GM12878 (cell line): ENCODE results near the gene GFRA1. TPM values are rescaled to one million over a fixed set of nuclear protein-coding genes. Genes with fewer than 3 reads are reported as not detected.

Experiments
- ATAC-seq: fragments of 200-7000 bp; cut with Tn5 transposase; 3 replicates; pipeline ENCODE4 v1.9.1; 2020; ENCODE audit warnings: mild to moderate bottlenecking, moderate library complexity
- BruUV-seq: library from RNA; stranded (reverse); fragments of 400-500 nt; replicated peaks from 2 replicates; lab custom pipeline; 2021; lab: Mats Ljungman, UMichigan
- CTCF ChIA-PET: fragments of 300-600 bp; sonication (Branson Sonifier 250); formaldehyde crosslinking; extraction: SDS; loops from one replicate; lab custom pipeline; 2021; ENCODE audit warnings: inconsistent platforms; lab: Yijun Ruan, JAX
- POLR2A ChIA-PET: fragments of 350-600 bp; formaldehyde crosslinking; extraction: SDS; loops from one replicate; lab custom pipeline; 2021; ENCODE audit warnings: inconsistent platforms; lab: Charles Lee
- RAD21 ChIA-PET: fragments of 300-600 bp; sonication (Branson Sonifier 250); formaldehyde crosslinking; loops from one replicate; lab custom pipeline; 2023; ENCODE audit warnings: antibody characterized with exemption; ENCODE audit not compliant: unreplicated experiment; lab: Charles Lee
- SMC1A ChIA-PET: fragments of 300-600 bp; sonication (Branson Sonifier 250); formaldehyde crosslinking; loops from one replicate; lab custom pipeline; 2023; ENCODE audit not compliant: unreplicated experiment, uncharacterized antibody; lab: Charles Lee
- DNase-seq: peaks from one replicate; pipeline ENCODE4 v3.0.0-alpha.2; 2011; ENCODE audit warnings: low read depth, low spot score
- FAIRE-seq: peaks from 3 replicates; lab custom pipeline; 2011; peaks lifted over from hg19 to GRCh38; lab: Jason Lieb, UNC
- H2AFZ ChIP-seq: 2 replicates; pipeline ENCODE4 v1.6.0; 2011; ENCODE audit warnings: low read depth, low read length, control low read depth; ENCODE audit not compliant: control insufficient read depth
- H3K27ac ChIP-seq: 2 replicates; pipeline ENCODE4 v1.5.1; 2011; ENCODE audit warnings: control low read depth; ENCODE audit not compliant: control insufficient read depth, insufficient read depth
- H3K27me3 ChIP-seq, 2 experiments: replicated peaks in 1 of 2; 2 replicates each; pipeline versions ENCODE4 v1.6.0 to v1.6.1; 2011; ENCODE audit warnings: low read length in 1 of 2; ENCODE audit not compliant: control insufficient read depth in 2 of 2, insufficient read depth in 2 of 2
- H3K36me3 ChIP-seq, 2 experiments: 2 replicates each; pipeline ENCODE4 v1.5.1; 2011; ENCODE audit warnings: low read length in 1 of 2; ENCODE audit not compliant: control insufficient read depth in 2 of 2, insufficient read depth in 2 of 2
- H3K4me1 ChIP-seq: 2 replicates; pipeline ENCODE4 v1.6.1; 2011; ENCODE audit warnings: mild to moderate bottlenecking, low read length, moderate library complexity, mixed read lengths; ENCODE audit not compliant: control insufficient read depth, insufficient read depth
- H3K4me2 ChIP-seq: 2 replicates; pipeline ENCODE4 v1.6.0; 2011; ENCODE audit warnings: control low read depth; ENCODE audit not compliant: control insufficient read depth, insufficient read depth
- H3K4me3 ChIP-seq: fragments of 200-600 bp; sonication (generic); 2 replicates; pipeline ENCODE4 v1.5.1; 2016
- H3K79me2 ChIP-seq: 2 replicates; pipeline ENCODE4 v1.6.0; 2011; ENCODE audit warnings: low read length; ENCODE audit not compliant: control insufficient read depth, insufficient read depth
- H3K9ac ChIP-seq: 2 replicates; pipeline ENCODE4 v1.8.0; 2011; ENCODE audit warnings: low read length, control low read depth, mixed read lengths; ENCODE audit not compliant: control insufficient read depth, insufficient read depth
- H3K9me3 ChIP-seq: replicated peaks from 3 replicates; pipeline ENCODE4 v1.5.1; 2011; ENCODE audit warnings: mild to moderate bottlenecking, low read length; ENCODE audit not compliant: control insufficient read depth, insufficient read depth
- H4K20me1 ChIP-seq: 2 replicates; pipeline ENCODE4 v1.6.0; 2011; ENCODE audit not compliant: control insufficient read depth, insufficient read depth
- CREB1 ChIP-seq: IDR thresholded peaks from 2 replicates; pipeline ENCODE4 v1.6.1; 2012; ENCODE audit warnings: low read depth, mild to moderate bottlenecking, inconsistent platforms
- EP300 ChIP-seq, 2 experiments: fragments of 150-350 bp in 1 of 2; IDR thresholded peaks; 2 replicates each; pipeline ENCODE4 v1.6.1; 2011 to 2012; ENCODE audit warnings: low read depth in 2 of 2, low read length in 2 of 2, borderline replicate concordance in 1 of 2, improper control_type of control experiment in 1 of 2, inconsistent platforms in 1 of 2; ENCODE audit not compliant: control insufficient read depth in 1 of 2
- GATAD2B ChIP-seq: fragments of 450-650 bp; conservative IDR thresholded peaks from 2 replicates; pipeline ENCODE4 v1.6.1; 2017; ENCODE audit warnings: low read depth, mild to moderate bottlenecking, moderate library complexity
- MXI1 ChIP-seq: fragments of 150-350 bp; IDR thresholded peaks from 2 replicates; pipeline ENCODE4 v1.6.1; 2011; ENCODE audit warnings: low read depth, mild to moderate bottlenecking, inconsistent platforms, low read length, improper control_type of control experiment
- SREBF1 ChIP-seq: IDR thresholded peaks from 2 replicates; pipeline ENCODE4 v1.6.1; 2012; ENCODE audit warnings: mild to moderate bottlenecking, low read length
- TCF12 ChIP-seq: IDR thresholded peaks from 2 replicates; pipeline ENCODE4 v1.6.1; 2011; ENCODE audit warnings: low read depth, mild to moderate bottlenecking, low read length
- USF2 ChIP-seq: IDR thresholded peaks from 2 replicates; pipeline ENCODE4 v1.6.1; 2011; ENCODE audit warnings: low read depth, low read length, improper control_type of control experiment, borderline replicate concordance
- ZNF687 ChIP-seq: fragments of 450-650 bp; IDR thresholded peaks from 2 replicates; pipeline ENCODE4 v1.6.1; 2017; ENCODE audit warnings: mild to moderate bottlenecking, moderate library complexity
- WGBS: methylation state at CpG from one replicate; pipeline ENCODE4 v1.1.6; 2016; ENCODE audit warnings: low lambda C conversion rate; ENCODE audit not compliant: insufficient replicate concordance, insufficient coverage; ENCODE audit errors: missing lambda C conversion rate; 5-methylcytosine and 5-hydroxymethylcytosine counted together
- in situ Hi-C: fragments of 300-500 bp; cut with MboI; formaldehyde crosslinking; loops from 9 replicates; pipeline ENCODE4 v1.14.3; 2018; ENCODE audit warnings: mixed read lengths
- intact Hi-C: fragments of 100-400 bp; cut with micrococcal nuclease; formaldehyde crosslinking; loops from one replicate; pipeline ENCODE4 v1.14.2; 2022; ENCODE audit not compliant: unreplicated experiment
- polyA plus RNA-seq, 11 experiments: library from polyadenylated mRNA; depleted of rRNA in 4 of 11; unstranded in 6 of 11; stranded (reverse) in 5 of 11; fragments of >200 nt; fragmentation: Nextera tagmentation in 4 of 11; fragmentation: Illumina TruSeq in 1 of 11; extraction: Ambion mirVana in 4 of 11; extraction: Trizol in 1 of 11; gene quantifications; 1 replicate in 1 of 11; 2 replicates in 10 of 11; pipeline versions ENCODE4 v1.2.1 to v1.2.3, GENCODE V29; 2011 to 2016; ENCODE audit warnings: inconsistent platforms in 2 of 11, missing spikeins in 2 of 11, low read depth in 1 of 11
- total RNA-seq, 4 experiments: library from RNA; depleted of rRNA in 3 of 4; stranded (reverse); fragments of >200 nt in 3 of 4; fragmentation: Illumina TruSeq in 1 of 4; extraction: Trizol in 1 of 4; gene quantifications; 2 replicates each; pipeline versions ENCODE4 v1.2.1 to v1.2.3, GENCODE V29; 2013 to 2021

Gene GFRA1
- total and polyA plus RNA-seq, 10 of the 15 experiments (the other 5 are each of a cell fraction or from before 2014, with no cell fraction given), result 0.05 to 0.19 TPM; not detected in 8

DNA sequence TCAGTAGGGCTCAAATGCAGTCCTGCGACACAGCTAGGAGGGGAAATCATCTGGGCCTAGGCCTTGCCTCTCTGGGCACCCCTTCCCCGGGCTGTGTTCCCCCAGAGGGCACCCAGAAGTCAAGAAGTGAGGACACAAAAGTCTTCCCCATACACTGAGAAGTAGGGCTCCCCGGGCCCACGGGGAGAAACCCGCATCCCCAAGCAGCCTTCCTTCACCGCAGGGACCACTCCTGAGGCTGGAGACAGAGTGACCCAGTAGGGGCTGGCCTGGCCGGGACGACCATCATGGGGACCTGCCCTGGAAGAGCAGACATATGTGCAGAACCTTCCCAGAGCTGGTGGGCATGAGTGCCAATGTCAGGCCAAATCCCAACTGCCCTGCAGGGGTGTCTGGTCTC is 163.5 kb downstream of the GFRA1 start (continued):
- TF ChIP-seq ZNF687, result no peak
- no peak for TF ChIP-seq GATAD2B
- no peak for TF ChIP-seq TCF12
- no peak for TF ChIP-seq USF2
- TF ChIP-seq SREBF1, result no peak
- TF ChIP-seq, all 136 proteins: peak for 0

DNA sequence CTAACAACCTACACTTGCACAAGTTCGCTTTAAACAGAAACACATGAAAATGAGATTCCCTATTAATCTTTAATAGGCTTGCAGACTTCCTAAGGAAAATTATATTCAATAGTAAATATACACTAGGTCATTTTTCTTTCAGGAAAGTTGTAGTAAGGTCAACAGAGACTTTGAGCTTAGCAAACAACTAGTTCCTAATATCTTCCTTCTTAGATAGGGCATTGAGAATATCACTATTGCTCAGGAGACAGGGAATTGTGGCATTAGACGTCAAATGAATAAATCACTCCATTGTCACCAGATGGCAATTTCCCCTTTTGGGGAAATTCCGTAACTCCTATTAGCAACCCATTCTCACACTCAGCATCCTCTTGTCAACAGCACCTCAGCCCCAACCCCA is 164.9 kb downstream of the GFRA1 start:
- H3K79me2 ChIP-seq, result no peaks in the 10 kb centered on the region
- no peak overlapping the region for H3K9ac ChIP-seq
- H2AFZ ChIP-seq, result no peak overlapping the region
- no TSS peak for BruUV-seq
- H3K4me3 ChIP-seq, result no peak overlapping the region
- H3K4me1 ChIP-seq, result no peaks in the 10 kb centered on the region
- H3K9me3 ChIP-seq, result no peaks in the 10 kb centered on the region
- ATAC-seq (no peak), FAIRE-seq (no peak), DNase-seq (no peak)
- intact Hi-C loops, result no loop called here
- ChIA-PET SMC1A (no interaction called here), RAD21 (no interaction called here), POLR2A (no interaction called here), CTCF (interaction anchor here (0.9 kb wide), 1 partner anchor 23 kb away, joined by 3 read pairs; no protein-coding TSS in a partner anchor)
- H3K27ac ChIP-seq, result no peak overlapping the region
- no peak overlapping the region for H3K4me2 ChIP-seq
- in situ Hi-C loops, result no loop called here
- no peaks in the 10 kb centered on the region for H4K20me1 ChIP-seq
- H3K27me3 ChIP-seq, result no peaks in the 10 kb centered on the region; a peak in 1 of 4 replicates
- H3K36me3 ChIP-seq, result no peaks in the 10 kb centered on the region
- WGBS, result 12% methylated on average over 3 of the region's 3 CpGs
- no peak for TF ChIP-seq MXI1
- no peak for TF ChIP-seq EP300 (IDR thresholded peaks at IDR 0.05; ENCODE audit: borderline replicate concordance in 1 of 2, control insufficient read depth in 1 of 2, low read depth in 2 of 2, low read length in 2 of 2)
- TF ChIP-seq SREBF1, result no peak
- TF ChIP-seq CREB1, result no peak
